Choroid plexus epithelial cell (primary cell): ENCODE measurements around the gene GET4.

ENCODE experiments used
- DNase-seq: peaks from one replicate; pipeline ENCODE4 v3.0.0-alpha.2; 2010; ENCODE audit warnings: low read depth
- H3K4me3 ChIP-seq: 2 replicates; pipeline ENCODE4 v1.5.1; 2011; ENCODE audit warnings: low read depth, mild to moderate bottlenecking, control low read depth, low read length, moderate library complexity
- CTCF ChIP-seq: conservative IDR thresholded peaks from 2 replicates; pipeline ENCODE4 v1.5.1; 2011; ENCODE audit warnings: low read depth, mild to moderate bottlenecking, control low read depth, inconsistent platforms, low read length, moderate library complexity

Gene GET4

GRCh38 chr7:882336-883035 lies 6.1 kb downstream of the GET4 start:
- no peak overlapping the region for H3K4me3 ChIP-seq
- no peak for DNase-seq
- TF ChIP-seq CTCF = no peak

GRCh38 chr7:883055-884021 lies 7.0 kb downstream of the GET4 start:
- peak; percentile 16 for TF ChIP-seq CTCF
- H3K4me3 ChIP-seq = no peak overlapping the region
- no peak for DNase-seq

- no peak for TF ChIP-seq CTCF
- H3K4me3 ChIP-seq = no peak overlapping the region
- DNase-seq = no peak
These were observed 8.0 kb downstream of the GET4 start for GRCh38 chr7:884191-885003.

GRCh38 chr7:885261-885892 lies 9.0 kb downstream of the GET4 start:
- H3K4me3 ChIP-seq = no peak overlapping the region
- no peak for DNase-seq
- no peak for TF ChIP-seq CTCF

GRCh38 chr7:885893-886625 lies 9.7 kb downstream of the GET4 start:
- H3K4me3 ChIP-seq = no peak overlapping the region
- TF ChIP-seq CTCF = no peak
- no peak for DNase-seq
